ENCODE results near the gene LGALS9.

The LGALS9 gene

DNA sequence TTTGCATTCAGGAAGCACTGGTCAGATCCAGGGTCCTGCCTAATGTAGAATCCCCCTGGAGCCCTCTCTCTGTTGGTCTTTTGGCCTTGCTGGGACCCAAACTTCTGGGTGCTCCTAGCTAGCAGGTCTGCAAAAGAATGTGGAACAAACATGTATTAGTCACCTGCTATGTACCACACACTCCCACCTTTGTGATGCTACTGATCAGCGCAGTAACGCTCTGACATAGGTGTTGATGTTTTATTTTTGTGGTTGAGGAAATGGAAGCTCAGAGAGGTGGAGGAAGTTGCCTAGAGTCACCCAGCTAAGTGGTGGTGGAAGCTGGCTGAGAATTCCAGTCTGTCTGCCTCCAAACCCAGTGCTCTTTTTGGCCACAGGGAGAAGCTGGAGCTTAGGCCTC lies 35.8 kb upstream of the LGALS9 start:
- Histone ChIP-seq H3K36me3 (ENCODE audit: control insufficient read depth, insufficient read depth, low read length) (no peaks in the 10 kb centered on the region), H3K27me3 (ENCODE audit: control insufficient read depth, insufficient read depth, low read length, poor library complexity, severe bottlenecking) (no peaks in the 10 kb centered on the region), H3K9me3 (ENCODE audit: control insufficient read depth, low read length) (no peaks in the 10 kb centered on the region), H3K4me3 (ENCODE audit: insufficient read depth, low read depth, low read length) (no peak overlapping the region), H3K4me1 (ENCODE audit: control insufficient read depth, insufficient read depth, low read length) (no peaks in the 10 kb centered on the region), H3K27ac (ENCODE audit: insufficient read depth, low read depth, low read length, poor library complexity, severe bottlenecking) (no peak overlapping the region)
- WGBS, 2 experiments, result 94 to 97% methylated on average over 2 of the region's 2 CpGs

DNA sequence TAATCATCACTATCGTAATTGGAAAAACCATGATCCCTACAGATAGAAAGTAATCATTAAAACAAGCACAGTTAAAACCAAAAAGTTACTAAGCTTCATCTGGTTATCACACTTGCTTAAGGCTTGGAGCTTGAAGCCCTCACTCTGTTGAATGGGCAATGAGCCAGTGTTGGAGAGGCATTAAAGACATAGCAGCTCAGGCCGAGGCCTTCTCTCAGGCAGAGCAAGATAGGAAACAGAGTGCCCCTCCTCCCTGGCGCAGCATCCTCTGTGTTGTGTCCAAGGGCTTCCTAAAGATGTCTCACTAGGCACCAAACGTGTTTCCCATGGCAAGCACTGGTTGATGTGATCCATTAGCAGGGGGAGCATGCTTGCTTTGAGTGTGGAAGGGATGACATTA lies 34.9 kb upstream of the LGALS9 start:
- no peaks in the 10 kb centered on the region for H3K36me3 ChIP-seq (ENCODE audit: control insufficient read depth, insufficient read depth, low read length)
- 89 to 91% methylated on average over 4 of the region's 4 CpGs for WGBS, 2 experiments
- no peaks in the 10 kb centered on the region for H3K27me3 ChIP-seq (ENCODE audit: control insufficient read depth, insufficient read depth, low read length, poor library complexity, severe bottlenecking)
- no peaks in the 10 kb centered on the region for H3K4me1 ChIP-seq (ENCODE audit: control insufficient read depth, insufficient read depth, low read length)
- no peak overlapping the region for H3K4me3 ChIP-seq (ENCODE audit: insufficient read depth, low read depth, low read length)
- no peaks in the 10 kb centered on the region for H3K9me3 ChIP-seq (ENCODE audit: control insufficient read depth, low read length)
- no peak overlapping the region for H3K27ac ChIP-seq (ENCODE audit: insufficient read depth, low read depth, low read length, poor library complexity, severe bottlenecking)

DNA sequence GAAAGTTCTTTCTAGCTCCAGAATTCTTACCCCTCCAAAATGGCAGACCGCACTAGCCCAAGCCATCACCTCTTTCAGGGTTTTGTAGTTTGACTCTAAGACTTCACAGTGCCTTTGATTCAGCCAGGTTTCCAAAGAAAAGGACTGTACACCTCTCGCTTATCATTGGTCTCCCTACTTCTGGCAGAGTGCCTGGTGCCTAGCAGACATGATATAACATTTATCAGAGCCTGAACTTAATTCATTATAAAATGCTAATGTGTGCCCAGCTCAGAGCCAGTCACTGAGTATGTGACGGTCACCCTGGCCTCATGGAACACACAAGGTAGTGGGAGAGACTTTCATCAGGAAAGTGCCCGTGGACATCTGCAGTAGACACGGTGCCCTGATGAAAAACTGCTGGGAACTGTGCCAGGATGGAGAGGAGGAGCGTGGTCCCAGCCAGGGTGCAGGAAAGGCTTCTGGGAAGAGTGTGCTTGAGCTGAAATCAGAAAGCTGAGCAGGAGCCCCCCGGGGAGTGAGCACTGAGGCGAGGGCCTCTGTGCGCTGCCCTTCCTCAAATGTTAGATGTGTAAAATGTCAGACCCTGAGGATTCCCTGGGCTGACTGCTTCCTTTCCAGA lies 34.3 kb upstream of the LGALS9 start:
- Histone ChIP-seq H3K27me3 (ENCODE audit: control insufficient read depth, insufficient read depth, low read length, poor library complexity, severe bottlenecking) (no peaks in the 10 kb centered on the region), H3K4me1 (ENCODE audit: control insufficient read depth, insufficient read depth, low read length) (no peaks in the 10 kb centered on the region), H3K36me3 (ENCODE audit: control insufficient read depth, insufficient read depth, low read length) (no peaks in the 10 kb centered on the region), H3K4me3 (ENCODE audit: insufficient read depth, low read depth, low read length) (no peak overlapping the region), H3K27ac (ENCODE audit: insufficient read depth, low read depth, low read length, poor library complexity, severe bottlenecking) (no peak overlapping the region), H3K9me3 (ENCODE audit: control insufficient read depth, low read length) (no peaks in the 10 kb centered on the region)
- 94 to 97% methylated on average over 9 of the region's 9 CpGs for WGBS, 2 experiments

DNA sequence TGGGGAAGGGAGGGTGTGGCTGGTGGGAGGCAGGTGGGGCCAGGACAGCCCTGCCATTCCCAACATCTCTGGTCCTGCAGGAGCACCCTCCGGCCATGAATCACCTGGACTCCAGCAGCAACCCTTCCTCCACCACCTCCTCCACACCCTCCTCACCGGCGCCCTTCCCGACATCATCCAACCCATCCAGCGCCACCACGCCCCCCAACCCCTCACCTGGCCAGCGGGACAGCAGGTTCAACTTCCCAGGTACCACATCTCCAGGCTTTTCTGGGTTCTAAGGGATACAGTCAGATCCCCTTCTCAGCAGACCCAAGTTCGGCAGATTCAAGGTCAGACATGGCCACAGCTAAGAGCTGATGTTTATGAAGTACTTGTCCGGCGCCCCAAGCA lies 33.8 kb upstream of the LGALS9 start:
- Histone ChIP-seq H3K9me3 (ENCODE audit: control insufficient read depth, low read length) (no peaks in the 10 kb centered on the region), H3K27me3 (ENCODE audit: control insufficient read depth, insufficient read depth, low read length, poor library complexity, severe bottlenecking) (no peaks in the 10 kb centered on the region), H3K4me1 (ENCODE audit: control insufficient read depth, insufficient read depth, low read length) (no peaks in the 10 kb centered on the region), H3K4me3 (ENCODE audit: insufficient read depth, low read depth, low read length) (no peak overlapping the region), H3K36me3 (ENCODE audit: control insufficient read depth, insufficient read depth, low read length) (no peaks in the 10 kb centered on the region), H3K27ac (ENCODE audit: insufficient read depth, low read depth, low read length, poor library complexity, severe bottlenecking) (no peak overlapping the region)
- WGBS, 2 experiments, result 85 to 90% methylated on average over 10 of the region's 10 CpGs

DNA sequence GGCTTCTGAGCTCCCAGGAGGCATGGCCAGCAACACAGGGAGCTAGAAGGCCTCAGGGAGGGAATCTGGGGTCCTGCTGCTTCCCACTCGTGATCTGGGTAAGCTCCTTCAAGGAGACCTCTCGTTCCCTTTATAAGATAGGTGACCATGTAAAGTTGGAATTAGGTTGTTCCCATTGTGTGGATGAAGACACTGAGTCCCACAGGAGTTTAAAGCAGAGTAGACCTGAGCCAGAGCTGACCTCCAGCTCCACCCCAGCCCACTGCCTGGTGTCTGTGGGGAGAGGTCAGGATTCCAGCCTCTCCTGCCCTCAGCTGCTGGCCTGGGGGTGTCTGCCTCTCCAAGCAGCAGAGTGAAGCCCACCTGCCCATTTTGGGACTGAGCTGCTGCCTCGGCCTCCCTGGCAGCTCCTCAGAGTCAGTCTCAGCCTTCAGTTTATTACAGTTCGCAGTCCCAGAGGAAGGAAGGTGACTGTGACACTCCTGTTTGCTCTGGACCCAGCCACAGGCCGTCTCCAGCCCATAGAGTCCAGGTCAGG lies 33.1 kb upstream of the LGALS9 start:
- H3K9me3 ChIP-seq (ENCODE audit: control insufficient read depth, low read length), result no peaks in the 10 kb centered on the region
- no peak overlapping the region for H3K4me3 ChIP-seq (ENCODE audit: insufficient read depth, low read depth, low read length)
- no peaks in the 10 kb centered on the region for H3K36me3 ChIP-seq (ENCODE audit: control insufficient read depth, insufficient read depth, low read length)
- H3K27ac ChIP-seq (ENCODE audit: insufficient read depth, low read depth, low read length, poor library complexity, severe bottlenecking), result no peak overlapping the region
- WGBS, 2 experiments, result 94 to 96% methylated on average over 5 of the region's 5 CpGs
- no peaks in the 10 kb centered on the region for H3K4me1 ChIP-seq (ENCODE audit: control insufficient read depth, insufficient read depth, low read length)
- no peaks in the 10 kb centered on the region for H3K27me3 ChIP-seq (ENCODE audit: control insufficient read depth, insufficient read depth, low read length, poor library complexity, severe bottlenecking)

DNA sequence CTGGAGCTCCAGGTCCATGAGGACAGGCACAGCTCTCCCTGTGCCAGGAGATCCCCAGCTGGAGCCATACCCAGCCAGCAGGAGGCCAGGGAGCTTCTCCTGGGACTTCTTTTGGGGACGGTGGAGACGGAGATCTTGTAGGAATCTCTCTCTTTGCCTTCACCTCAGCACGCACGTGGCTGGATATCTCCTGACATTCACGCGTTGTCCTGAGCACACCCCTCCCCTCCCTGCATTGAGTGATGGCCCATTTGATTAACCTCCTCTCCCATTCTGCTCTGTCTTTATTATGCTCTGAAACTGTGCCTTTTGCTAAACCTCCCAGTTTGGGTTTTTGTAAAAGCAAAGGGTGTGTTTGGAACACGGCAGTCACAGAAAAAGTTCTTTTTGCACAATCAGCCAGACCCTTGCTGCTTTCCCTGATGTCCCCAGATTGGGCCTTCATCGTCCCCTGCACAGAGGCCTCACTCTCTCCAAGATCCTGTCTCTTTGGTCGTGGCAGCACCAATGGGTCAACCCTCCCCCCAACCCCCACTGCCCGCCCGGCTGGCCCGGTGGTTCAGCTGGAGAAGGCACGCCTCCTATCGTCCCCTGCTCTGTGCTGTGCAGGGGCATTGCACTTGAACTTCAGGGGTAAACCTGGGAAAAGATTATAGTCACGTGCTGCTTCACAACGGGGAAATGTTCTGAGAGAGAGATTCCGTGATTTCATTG lies 32.5 kb upstream of the LGALS9 start:
- no peaks in the 10 kb centered on the region for H3K27me3 ChIP-seq (ENCODE audit: control insufficient read depth, insufficient read depth, low read length, poor library complexity, severe bottlenecking)
- 89 to 91% methylated on average over 17 of the region's 17 CpGs for WGBS, 2 experiments
- no peaks in the 10 kb centered on the region for H3K9me3 ChIP-seq (ENCODE audit: control insufficient read depth, low read length)
- no peak overlapping the region for H3K4me3 ChIP-seq (ENCODE audit: insufficient read depth, low read depth, low read length)
- H3K27ac ChIP-seq (ENCODE audit: insufficient read depth, low read depth, low read length, poor library complexity, severe bottlenecking), result no peak overlapping the region
- H3K36me3 ChIP-seq (ENCODE audit: control insufficient read depth, insufficient read depth, low read length), result no peaks in the 10 kb centered on the region
- H3K4me1 ChIP-seq (ENCODE audit: control insufficient read depth, insufficient read depth, low read length), result no peaks in the 10 kb centered on the region

DNA sequence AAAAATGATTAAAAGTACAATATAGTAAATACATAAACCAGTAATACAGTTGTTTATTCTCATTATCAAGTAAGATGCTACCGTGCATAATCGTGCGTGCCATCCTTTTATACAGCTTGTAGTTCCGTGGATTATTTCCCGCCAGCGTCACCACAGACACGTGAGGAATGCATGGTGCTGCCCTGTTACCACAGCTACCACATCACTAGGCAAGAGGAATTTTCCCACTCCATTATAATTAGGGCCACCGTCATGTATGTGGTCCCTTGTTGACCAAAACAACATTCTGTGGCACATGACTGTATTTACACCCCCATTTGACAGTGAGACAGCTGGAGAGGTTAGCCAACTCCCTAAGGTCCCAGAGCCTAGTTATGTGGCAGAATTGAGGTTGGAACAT lies 30.5 kb upstream of the LGALS9 start:
- Histone ChIP-seq H3K4me1 (ENCODE audit: control insufficient read depth, insufficient read depth, low read length) (no peaks in the 10 kb centered on the region), H3K4me3 (ENCODE audit: insufficient read depth, low read depth, low read length) (no peak overlapping the region), H3K36me3 (ENCODE audit: control insufficient read depth, insufficient read depth, low read length) (no peaks in the 10 kb centered on the region), H3K9me3 (ENCODE audit: control insufficient read depth, low read length) (no peaks in the 10 kb centered on the region), H3K27ac (ENCODE audit: insufficient read depth, low read depth, low read length, poor library complexity, severe bottlenecking) (no peak overlapping the region), H3K27me3 (ENCODE audit: control insufficient read depth, insufficient read depth, low read length, poor library complexity, severe bottlenecking) (no peaks in the 10 kb centered on the region)
- WGBS, 2 experiments, result 96% methylated on average over 8 of the region's 8 CpGs

DNA sequence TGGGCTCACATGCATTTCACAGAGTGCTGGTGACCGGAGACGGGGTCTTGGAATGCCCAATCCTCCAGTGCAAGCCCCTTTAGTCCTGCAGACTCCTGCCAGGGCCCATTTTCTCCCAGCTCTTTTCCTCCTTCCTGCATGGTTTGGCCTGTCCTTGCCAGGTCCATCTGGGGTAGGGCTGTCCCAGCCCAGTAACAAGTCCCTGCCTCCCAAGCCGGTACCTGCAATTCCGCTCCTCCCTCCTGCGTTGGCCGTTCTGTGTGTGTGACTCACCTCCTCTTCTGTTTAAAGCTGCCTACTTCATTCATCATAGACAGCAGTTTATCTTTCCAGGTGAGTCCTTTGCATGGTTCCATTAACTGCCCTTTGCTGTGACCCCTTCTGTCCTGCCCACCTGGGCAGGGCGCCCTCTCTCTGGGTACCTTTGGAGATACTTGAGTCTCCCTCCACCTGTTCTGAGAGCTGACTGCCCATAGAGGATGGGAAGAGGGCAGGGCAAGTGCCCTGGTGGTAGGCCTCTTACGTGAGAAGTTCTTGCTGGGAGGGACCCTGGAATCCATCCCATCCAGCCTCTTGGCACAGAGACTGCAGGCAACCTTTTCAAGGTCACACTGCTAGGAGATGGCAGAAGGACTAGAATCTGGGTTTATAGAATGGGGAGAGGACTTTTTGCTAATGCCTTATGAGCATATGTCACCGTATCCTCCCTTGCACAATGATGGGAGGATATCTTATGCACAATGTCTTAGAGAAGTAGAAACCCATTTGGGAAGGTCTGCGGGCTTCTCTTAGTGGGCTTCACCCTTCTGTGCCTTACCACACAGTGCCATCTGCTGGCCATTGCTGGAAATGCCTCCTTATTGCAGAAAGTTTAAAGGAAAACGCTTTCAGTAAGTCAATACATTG lies 29.7 kb upstream of the LGALS9 start:
- no peak overlapping the region for H3K4me3 ChIP-seq (ENCODE audit: insufficient read depth, low read depth, low read length)
- no peaks in the 10 kb centered on the region for H3K4me1 ChIP-seq (ENCODE audit: control insufficient read depth, insufficient read depth, low read length)
- whole genome bisulfite sequencing, 2 experiments, result 75 to 81% methylated on average over 11 of the region's 11 CpGs
- H3K27ac ChIP-seq (ENCODE audit: insufficient read depth, low read depth, low read length, poor library complexity, severe bottlenecking), result no peak overlapping the region
- no peaks in the 10 kb centered on the region for H3K27me3 ChIP-seq (ENCODE audit: control insufficient read depth, insufficient read depth, low read length, poor library complexity, severe bottlenecking)
- H3K36me3 ChIP-seq (ENCODE audit: control insufficient read depth, insufficient read depth, low read length), result no peaks in the 10 kb centered on the region
- H3K9me3 ChIP-seq (ENCODE audit: control insufficient read depth, low read length), result no peaks in the 10 kb centered on the region

DNA sequence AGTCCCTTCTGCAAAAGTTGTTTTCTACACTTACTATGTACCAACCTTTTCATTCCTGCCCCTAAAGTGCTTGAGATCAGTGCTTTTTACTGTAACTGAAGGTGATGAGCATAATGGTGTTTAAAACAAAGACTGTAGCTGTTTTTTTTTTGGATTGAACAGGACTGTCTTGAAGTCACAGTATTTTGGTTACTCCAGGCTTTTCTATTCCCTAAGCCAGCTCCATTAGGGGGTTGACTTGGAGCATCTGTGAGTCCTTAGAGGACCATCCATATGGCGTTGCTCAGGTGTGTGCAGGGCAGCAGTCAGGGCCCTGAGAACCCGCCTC lies 29.0 kb upstream of the LGALS9 start:
- no peaks in the 10 kb centered on the region for H3K27me3 ChIP-seq (ENCODE audit: control insufficient read depth, insufficient read depth, low read length, poor library complexity, severe bottlenecking)
- no peaks in the 10 kb centered on the region for H3K36me3 ChIP-seq (ENCODE audit: control insufficient read depth, insufficient read depth, low read length)
- no peaks in the 10 kb centered on the region for H3K9me3 ChIP-seq (ENCODE audit: control insufficient read depth, low read length)
- WGBS, 2 experiments, result 85 to 93% methylated on average over 2 of the region's 2 CpGs
- H3K4me3 ChIP-seq (ENCODE audit: insufficient read depth, low read depth, low read length), result no peak overlapping the region
- no peak overlapping the region for H3K27ac ChIP-seq (ENCODE audit: insufficient read depth, low read depth, low read length, poor library complexity, severe bottlenecking)
- H3K4me1 ChIP-seq (ENCODE audit: control insufficient read depth, insufficient read depth, low read length), result no peaks in the 10 kb centered on the region
